ENCODE data around the gene NR4A3. TPM values are rescaled to one million over a fixed set of nuclear protein-coding genes. Genes with fewer than 3 reads are reported as not detected.
A peak's percentile ranks its signal among the peaks of the same experiment; 100 is the strongest.

NR4A3 gene
- total and polyA plus RNA-seq, 9 of the 15 experiments (the other 6 are each of a cell fraction or from before 2014, with no cell fraction given): 0.04 to 0.07 TPM; not detected in 7

- TF ChIP-seq PRDM10 (IDR thresholded peaks at IDR 0.05; ENCODE audit: partially characterized antibody): peak; percentile 42
- no peak for TF ChIP-seq NFE2L1 (tag; IDR thresholded peaks at IDR 0.05; ENCODE audit: borderline replicate concordance, low read depth)
- TF ChIP-seq ZBED1 (IDR thresholded peaks at IDR 0.05): no peak
- TF ChIP-seq DMBX1 (CRISPR knock-in tag; IDR thresholded peaks at IDR 0.05; ENCODE audit: borderline replicate concordance): 0 out of 2 replicates have a peak, but pooled peaks have one; percentile 39
These were observed 2.4 kb upstream of the NR4A3 start (continued) for GRCh38 chr9:99819123-99819855.
